Stimulated activated CD8-positive, alpha-beta memory T cell treated with anti-CD3 and anti-CD28 coated beads, Interleukin-15, amount 100 ng/mL, for 24 hours (primary cell): ENCODE data around the gene KRT13.
"Not testable (repeated sequence)": the region's sequence is repeated elsewhere in the genome, so short reads cannot be mapped to it uniquely, and the experiment has no call there.

Experiments
- DNase-seq: peaks from one replicate; pipeline ENCODE4 v3.0.0-alpha.2; 2020; ENCODE audit warnings: low read depth

KRT13 gene

GRCh38 chr17:41505007-41505808 lies at the start of gene KRT13:
Gene KRT13 (minus strand): TSS chr17:41505612. CDS start chr17:41505550, 62 bp downstream.
- no peak for DNase-seq

DNA sequence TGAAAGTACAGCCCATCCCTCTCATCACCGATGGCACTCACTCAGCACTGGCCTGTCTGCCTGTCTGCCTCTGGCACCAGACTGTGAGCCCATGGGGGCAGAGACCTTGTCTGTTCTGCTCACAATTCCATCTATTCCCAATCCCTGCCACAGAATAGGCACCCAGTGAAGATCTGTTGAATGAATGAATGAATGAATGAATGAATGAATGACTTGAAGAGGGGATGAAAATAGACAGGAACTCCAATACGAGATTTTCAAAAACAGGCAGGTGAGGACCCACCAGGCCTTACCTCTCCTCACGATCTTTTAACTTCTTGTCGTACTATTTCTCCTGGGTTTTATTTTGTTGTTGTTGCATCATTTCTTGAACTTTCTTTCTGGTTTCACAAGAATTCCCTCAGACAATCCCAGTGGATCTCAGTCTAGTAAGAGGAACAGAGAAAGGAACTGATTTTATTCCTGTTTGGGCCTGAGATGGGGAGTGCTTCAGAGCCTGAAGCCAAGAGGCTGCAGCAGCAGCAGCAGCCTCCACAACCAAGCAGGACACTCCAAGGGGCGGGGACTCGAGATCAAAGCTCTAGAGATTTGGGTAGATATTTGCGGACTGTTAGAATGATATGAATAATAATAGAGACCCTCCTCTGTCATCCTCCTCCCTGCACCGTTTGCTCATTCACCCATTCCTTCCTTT lies 48.7 kb upstream of the KRT13 start:
- no peak for DNase-seq

GRCh38 chr17:41553176-41553575 lies 47.8 kb upstream of the KRT13 start:
- no peak for DNase-seq

DNA sequence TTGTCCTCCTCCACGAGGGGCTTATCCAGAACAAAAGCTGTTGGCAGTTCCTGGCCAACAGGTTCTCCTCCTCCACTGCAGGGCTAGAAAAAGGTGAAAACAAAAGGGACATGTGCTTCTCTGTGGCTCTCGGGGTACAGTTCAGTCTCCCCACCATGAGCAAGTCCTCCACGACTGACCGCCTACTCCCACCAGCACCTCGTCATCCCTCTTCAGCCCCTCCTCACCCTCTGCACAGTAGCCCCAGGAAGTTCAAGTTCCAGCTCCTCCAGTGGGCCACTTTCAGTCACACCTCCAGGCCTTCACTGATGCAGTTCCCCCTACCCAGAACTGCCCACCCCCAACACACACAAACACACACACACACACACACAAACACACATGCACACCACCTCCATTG lies 47.0 kb upstream of the KRT13 start:
- DNase-seq, result no peak

DNA sequence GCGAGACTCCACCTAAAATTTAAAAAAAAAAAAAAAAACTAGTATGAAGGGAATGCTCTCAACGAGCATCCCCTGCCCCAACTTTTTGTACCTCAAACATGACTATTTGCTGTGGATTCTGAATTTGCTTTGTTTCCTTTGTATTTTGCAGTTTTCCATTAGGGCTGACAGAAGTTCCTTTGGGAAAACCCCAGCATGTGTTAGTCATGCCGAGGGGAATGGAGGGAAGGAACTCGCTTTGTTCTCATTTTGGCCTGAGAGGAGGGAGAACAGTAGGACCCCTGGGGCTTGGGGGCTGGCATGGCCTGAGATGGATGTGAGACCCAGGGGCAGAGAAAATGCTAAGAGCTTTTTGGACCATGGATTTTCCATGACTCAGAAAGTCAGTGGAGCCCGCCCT lies 46.0 kb upstream of the KRT13 start:
- DNase-seq, result no peak

DNA sequence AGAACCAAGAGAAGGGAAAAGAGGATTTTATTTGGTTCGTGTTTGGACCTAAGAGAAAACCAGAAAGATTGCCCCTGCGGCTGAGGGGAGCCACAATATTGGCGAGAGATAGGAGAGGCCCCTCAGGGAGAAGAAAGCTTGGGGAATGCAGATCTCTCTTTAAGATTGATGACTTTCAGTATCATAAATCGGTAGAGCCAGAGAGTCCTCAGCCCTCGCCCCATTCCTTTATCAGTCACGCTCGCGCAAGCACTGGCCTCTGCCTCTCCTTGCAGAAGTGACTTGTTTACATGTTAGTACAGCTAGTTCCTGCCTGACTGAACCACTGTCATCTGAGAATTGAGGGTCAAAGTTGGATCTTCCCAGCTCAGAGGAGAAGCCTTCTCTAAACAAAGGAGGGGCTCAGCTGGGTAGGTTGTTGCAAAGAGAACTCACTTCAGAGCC lies 44.2 kb upstream of the KRT13 start:
- DNase-seq, result no peak

DNA sequence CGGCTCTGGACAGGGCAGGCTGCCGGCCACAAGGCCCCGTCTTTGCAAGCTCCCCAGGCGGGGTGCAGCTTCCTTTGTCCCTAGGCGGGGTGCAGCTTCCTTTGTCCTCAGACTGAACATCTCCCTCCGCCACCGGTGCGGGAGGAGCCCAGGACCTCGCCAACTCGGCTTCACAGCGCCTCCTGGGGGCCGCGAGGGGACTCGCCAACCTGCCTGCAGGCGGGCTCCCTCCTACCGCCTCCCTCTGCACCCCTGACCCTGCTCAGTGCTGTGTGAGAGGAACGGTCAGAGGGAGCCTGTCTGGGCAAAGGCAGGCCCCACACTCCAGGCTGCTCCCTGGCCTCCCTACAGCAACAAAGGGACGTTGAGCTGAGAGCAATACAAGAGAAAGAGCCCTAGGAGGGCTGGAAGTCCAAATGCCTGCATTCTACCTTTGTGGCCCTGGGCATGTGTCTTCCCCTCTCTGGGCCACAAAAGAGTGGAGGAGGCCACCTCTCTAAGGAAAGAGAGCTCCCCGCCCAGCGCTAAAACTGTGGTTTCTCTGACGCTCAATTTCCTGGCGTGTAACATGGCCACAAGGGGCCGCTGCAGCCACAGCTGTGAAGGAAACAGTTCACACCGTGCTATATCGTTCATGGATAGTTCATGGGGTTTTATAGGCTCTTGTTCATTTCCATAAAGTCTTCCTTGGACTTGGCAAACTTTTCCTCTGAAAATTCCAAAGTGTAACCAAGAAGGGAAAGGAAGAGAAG lies 43.6 kb upstream of the KRT13 start:
- peak; percentile 59 for DNase-seq

GRCh38 chr17:41547921-41548843 lies 42.8 kb upstream of the KRT13 start:
- no peak for DNase-seq

DNA sequence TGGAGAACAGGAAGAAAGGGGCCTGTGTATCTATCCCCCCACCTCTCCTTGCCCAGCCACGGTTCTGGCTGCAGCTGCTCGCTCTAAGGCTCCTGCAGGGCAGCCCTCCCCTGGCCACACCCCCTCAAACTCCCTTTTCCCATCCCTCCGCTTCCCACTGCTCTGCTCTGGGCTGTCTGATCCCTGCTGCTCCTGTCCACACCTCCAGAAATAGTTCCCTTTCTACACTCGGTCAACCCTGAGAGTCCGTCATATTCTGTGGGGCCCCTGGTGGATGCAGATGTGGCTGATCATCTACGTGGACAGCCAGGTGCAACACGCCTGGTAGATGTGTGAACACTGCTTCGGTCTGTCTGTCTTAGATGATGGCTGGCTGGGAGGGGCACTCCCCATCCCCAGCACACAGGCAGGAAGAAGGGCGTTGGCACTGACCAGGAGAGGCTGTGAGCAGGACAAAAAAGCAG lies 42.0 kb upstream of the KRT13 start:
- DNase-seq, result no peak

DNA sequence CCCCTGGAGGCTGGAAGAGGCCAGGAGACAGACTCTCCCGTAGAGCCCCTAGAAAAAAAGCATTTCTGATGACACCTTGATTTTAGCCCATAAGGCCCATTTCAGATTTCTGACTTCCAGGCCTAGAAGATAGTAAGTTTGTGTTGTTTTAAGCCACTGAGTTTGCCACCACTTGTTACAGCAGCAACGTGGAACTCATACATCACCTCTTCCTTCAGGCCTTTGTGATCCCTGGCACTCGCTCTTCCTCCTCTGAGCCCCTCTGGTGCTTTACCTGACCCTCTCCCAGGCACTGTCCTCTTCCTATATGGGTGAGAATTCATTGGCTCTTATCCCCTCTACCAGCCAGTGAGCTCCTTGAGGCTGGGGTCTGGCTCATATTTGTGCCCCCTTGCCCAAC lies 41.4 kb upstream of the KRT13 start:
- no peak for DNase-seq

DNA sequence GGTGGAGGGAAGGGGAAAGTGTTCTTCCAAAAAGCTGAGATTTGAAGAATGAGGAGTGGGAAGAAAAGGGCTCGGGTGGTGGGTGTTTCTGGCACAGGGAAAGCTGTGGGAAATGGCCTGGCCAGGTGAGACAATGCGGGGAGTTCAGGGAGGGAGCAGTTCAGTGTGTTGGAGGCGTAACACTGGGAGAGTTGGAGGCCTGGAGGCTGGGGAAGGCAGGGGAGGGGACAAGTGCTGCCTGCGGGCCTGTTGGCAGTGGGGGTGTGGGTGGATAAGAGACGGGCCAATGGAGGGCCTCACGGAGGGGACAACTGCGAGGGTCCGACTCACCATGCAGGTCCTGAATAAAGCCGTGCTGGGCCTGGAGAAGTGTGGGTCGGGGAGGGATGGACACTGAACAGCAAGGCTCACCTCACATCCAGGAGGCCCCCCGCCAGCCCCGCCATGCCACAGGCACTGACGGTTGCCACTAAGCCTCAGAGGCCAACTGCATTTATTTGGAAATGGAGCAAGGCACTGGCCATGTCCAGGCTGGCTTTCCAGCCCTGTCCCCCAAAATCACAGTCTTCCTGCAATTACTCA lies 40.5 kb upstream of the KRT13 start:
- DNase-seq, result no peak

GRCh38 chr17:41544935-41545334 lies 39.5 kb upstream of the KRT13 start:
- DNase-seq, result no peak

DNA sequence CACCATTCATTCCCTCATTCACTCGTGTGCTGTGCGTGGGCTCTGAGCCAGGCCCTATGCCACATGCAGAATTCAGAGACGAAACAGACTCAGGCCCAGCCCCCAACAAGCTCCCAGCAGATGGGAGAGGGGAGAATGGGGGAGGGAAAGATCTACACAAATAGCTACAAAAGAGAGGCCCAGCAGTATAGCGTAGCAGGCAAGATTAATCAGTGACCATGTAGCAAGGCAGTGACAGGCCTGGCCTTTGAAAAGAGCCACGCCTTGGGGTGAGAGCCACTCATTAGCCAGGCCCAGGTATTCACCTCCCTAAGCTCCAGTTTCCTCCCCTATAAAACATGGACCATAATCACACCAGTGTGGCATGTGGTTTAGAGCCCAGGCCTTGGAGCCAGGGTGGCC lies 39.1 kb upstream of the KRT13 start:
- DNase-seq, result no peak

DNA sequence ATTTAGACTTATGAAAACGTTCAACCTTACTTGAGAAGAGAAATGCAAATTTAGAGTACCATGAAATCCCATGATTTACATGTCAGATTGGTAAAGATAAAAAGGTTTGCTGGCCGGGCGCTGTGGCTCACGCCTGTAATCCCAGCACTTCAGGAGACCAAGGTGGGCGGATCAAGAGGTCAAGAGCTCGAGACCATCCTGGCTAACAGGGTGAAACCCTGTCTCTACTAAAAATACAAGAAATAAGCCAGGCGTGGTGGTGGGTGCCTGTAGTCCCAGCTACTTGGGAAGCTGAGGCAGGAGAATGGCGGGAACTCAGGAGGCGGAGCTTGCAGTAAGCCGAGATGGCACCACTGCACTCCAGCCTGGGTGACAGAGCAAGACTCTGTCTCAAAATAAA lies 37.4 kb upstream of the KRT13 start:
- DNase-seq, result not testable (repeated sequence)

DNA sequence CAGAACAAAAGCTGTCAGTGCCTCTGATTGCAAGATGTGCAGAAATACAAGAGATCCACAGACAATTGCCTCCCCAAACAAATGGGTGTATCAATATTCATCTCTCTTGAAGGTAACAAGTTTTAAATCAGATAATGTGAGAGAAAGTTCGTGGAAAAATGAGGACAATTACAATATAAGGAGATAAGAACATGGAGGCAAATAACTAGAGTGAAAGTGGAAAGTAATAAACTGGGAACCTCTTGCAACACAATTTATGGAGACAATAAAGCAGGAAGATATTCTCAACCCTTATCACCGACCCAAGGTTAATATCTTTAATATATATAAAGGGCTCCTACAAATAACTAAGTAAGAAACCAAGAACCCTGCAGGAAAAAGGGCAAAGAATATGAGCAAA lies 36.9 kb upstream of the KRT13 start:
- no peak for DNase-seq

DNA sequence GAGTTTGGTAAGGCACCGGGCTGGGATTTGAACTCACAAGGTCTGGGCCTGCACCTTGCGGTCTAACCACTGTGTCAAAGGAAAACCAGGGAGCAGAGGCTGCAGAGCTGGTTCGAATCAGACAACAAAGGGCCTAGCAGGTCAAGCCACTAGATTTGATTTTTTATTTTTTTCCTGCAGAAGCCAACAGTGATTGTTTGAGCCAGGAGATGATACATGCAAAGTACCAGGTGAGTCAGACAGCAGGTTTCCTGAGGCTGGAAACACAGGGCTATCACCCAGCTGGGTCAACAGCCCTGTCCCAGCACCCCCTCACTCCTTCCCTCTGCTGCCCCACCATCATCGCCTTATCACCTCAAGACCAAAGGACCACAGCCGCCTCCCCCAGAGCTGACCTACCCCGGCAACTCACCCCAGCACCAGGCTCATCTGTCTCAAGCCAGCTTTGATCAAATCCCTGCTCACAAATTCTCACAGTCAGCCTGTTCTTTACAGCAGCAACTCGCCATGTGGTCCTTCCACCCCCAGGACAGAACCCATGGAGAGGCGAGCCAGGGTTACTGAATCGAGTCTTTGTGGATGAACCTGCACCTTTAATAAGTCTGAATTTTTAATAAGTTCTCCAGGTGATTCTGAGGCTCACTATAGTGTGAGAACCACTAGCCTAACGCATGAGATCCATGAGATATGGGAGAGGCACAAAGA lies 35.7 kb upstream of the KRT13 start:
- DNase-seq, result no peak

GRCh38 chr17:41539979-41540701 lies 34.7 kb upstream of the KRT13 start:
- no peak for DNase-seq

DNA sequence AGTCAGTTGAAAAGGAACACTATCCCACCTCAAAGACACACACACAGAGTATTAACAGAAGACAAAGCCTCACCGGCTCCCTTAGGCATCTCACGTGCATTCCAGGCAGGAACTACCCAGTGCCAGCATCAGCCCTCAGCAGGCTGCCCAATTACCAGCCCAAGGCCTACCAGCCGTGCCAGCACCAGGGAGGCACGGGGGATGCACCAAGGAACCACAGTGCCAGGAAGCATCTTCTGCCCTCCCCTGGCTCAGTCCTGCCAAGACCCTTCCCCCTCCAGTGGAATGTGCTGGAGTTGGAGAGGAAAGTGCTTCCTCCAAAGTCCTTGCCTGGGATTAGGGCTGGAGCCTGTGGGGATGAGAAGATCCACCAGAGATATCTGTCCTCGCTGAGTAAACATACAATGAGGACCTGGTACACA lies 33.7 kb upstream of the KRT13 start:
- no peak for DNase-seq

GRCh38 chr17:41538565-41538991 lies 33.2 kb upstream of the KRT13 start:
- DNase-seq, result no peak

DNA sequence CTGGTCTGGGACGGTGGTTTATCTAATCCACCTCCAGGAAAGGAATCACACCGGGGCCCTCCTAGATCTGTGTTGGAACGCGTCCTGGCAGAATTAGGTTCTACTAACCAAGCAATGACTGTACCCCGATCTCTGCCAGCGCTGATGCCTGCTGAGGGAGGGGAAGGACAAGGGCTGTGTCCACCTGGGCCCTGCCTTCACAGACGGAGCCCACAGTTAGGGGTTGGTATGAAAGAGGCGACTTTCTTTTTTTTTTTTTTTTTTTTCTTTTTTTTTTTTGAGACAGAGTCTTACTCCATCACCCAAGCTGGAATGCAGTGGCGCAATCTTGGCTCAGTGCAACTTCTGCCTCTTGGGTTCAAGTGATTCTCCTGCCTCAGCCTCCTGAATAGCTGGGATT lies 32.6 kb upstream of the KRT13 start:
- DNase-seq, result no peak
